GM23338 (cell line): ENCODE measurements around the gene PLAAT1. TPM values are rescaled to one million over a fixed set of nuclear protein-coding genes. Genes with fewer than 3 reads are reported as not detected.

Experiments used
- ATAC-seq: fragments of 200-7000 bp; cut with Tn5 transposase; 3 replicates; pipeline ENCODE4 v1.9.1; 2020
- DNase-seq: peaks from one replicate; pipeline ENCODE4 v3.0.0-alpha.2; 2015; ENCODE audit warnings: low spot score
- H2AFZ ChIP-seq: fragments of 200-600 bp; sonication (generic); 2 replicates; pipeline ENCODE4 v1.8.0; 2016; ENCODE audit warnings: antibody characterized with exemption, mild to moderate bottlenecking, moderate library complexity
- H3F3A ChIP-seq: fragments of 200-600 bp; sonication (generic); replicated peaks from 2 replicates; pipeline ENCODE4 v1.8.0; 2017; ENCODE audit warnings: antibody characterized with exemption, mixed run types, low read depth
- H3K27ac ChIP-seq: fragments of 200-600 bp; sonication (generic); 2 replicates; pipeline ENCODE4 v1.6.1; 2016; ENCODE audit warnings: low read depth
- H3K27me3 ChIP-seq: fragments of 200-600 bp; sonication (generic); 2 replicates; pipeline ENCODE4 v1.8.0; 2016; ENCODE audit warnings: mild to moderate bottlenecking, mixed run types, moderate library complexity; ENCODE audit not compliant: insufficient read depth
- H3K36me3 ChIP-seq: fragments of 200-600 bp; sonication (generic); 2 replicates; pipeline ENCODE4 v1.8.0; 2016; ENCODE audit warnings: mild to moderate bottlenecking; ENCODE audit not compliant: insufficient read depth
- H3K4me1 ChIP-seq: fragments of 200-600 bp; sonication (generic); 2 replicates; pipeline ENCODE4 v1.8.0; 2016; ENCODE audit warnings: mild to moderate bottlenecking, moderate library complexity; ENCODE audit not compliant: insufficient read depth
- H3K4me2 ChIP-seq: fragments of 200-600 bp; sonication (generic); 2 replicates; pipeline ENCODE4 v1.7.1; 2017; ENCODE audit warnings: mixed run types
- H3K4me3 ChIP-seq: fragments of 200-600 bp; sonication (generic); 2 replicates; pipeline ENCODE4 v1.6.1; 2016; ENCODE audit warnings: mixed run types
- H3K79me2 ChIP-seq: fragments of 200-600 bp; sonication (generic); replicated peaks from 2 replicates; pipeline ENCODE4 v1.8.0; 2017; ENCODE audit warnings: mild to moderate bottlenecking; ENCODE audit not compliant: insufficient read depth
- H3K9me2 ChIP-seq: fragments of 200-600 bp; sonication (generic); 2 replicates; pipeline ENCODE4 v1.8.0; 2017; ENCODE audit not compliant: insufficient read depth
- H4K20me1 ChIP-seq: fragments of 200-600 bp; sonication (generic); replicated peaks from 2 replicates; pipeline ENCODE4 v1.8.0; 2017; ENCODE audit warnings: mild to moderate bottlenecking; ENCODE audit not compliant: insufficient read depth
- H3K27ac Mint-ChIP-seq: 2 replicates; pipeline ENCODE4 v1.8.0; 2020; ENCODE audit warnings: inconsistent platforms, mild to moderate bottlenecking, moderate library complexity, mixed read lengths
- H3K27me3 Mint-ChIP-seq: 3 replicates; pipeline ENCODE4 v1.8.0; 2022; ENCODE audit warnings: low read depth, mild to moderate bottlenecking, moderate library complexity, mixed read lengths, inconsistent platforms; ENCODE audit not compliant: insufficient read depth, poor library complexity
- H3K36me3 Mint-ChIP-seq: 3 replicates; pipeline ENCODE4 v1.8.0; 2021; ENCODE audit warnings: low read depth, mild to moderate bottlenecking, inconsistent platforms, moderate library complexity, mixed read lengths
- H3K4me1 Mint-ChIP-seq: 3 replicates; pipeline ENCODE4 v1.8.0; 2020; ENCODE audit warnings: mild to moderate bottlenecking, inconsistent platforms, mixed read lengths
- H3K4me3 Mint-ChIP-seq: 3 replicates; pipeline ENCODE4 v1.8.0; 2021; ENCODE audit warnings: moderate library complexity, mild to moderate bottlenecking, inconsistent platforms, mixed read lengths
- H3K9me3 Mint-ChIP-seq: 3 replicates; pipeline ENCODE4 v1.8.0; 2020; ENCODE audit warnings: moderate library complexity, mild to moderate bottlenecking, inconsistent platforms, mixed read lengths
- CREB1 ChIP-seq: fragments of 250-450 bp; sonication (Bioruptor Pico); IDR thresholded peaks from 2 replicates; pipeline ENCODE4 v1.5.0; 2020; ENCODE audit warnings: low read depth, mild to moderate bottlenecking, moderate library complexity
- CTCF ChIP-seq, 2 experiments: fragments of 200-600 bp in 1 of 2; sonication (generic) in 1 of 2; conservative IDR thresholded peaks; 2 replicates each; pipeline versions ENCODE4 v1.5.1 to v1.6.1; 2016 to 2017; ENCODE audit warnings: antibody characterized with exemption in 2 of 2, low read depth in 2 of 2, mild to moderate bottlenecking in 2 of 2, moderate library complexity in 1 of 2
- ETS1 ChIP-seq: IDR thresholded peaks from 2 replicates; pipeline ENCODE4 v1.6.1; 2016; ENCODE audit warnings: antibody characterized with exemption
- EZH2 ChIP-seq: fragments of 200-600 bp; sonication (generic); IDR thresholded peaks from one replicate; pipeline ENCODE4 v1.8.0; 2017; ENCODE audit warnings: antibody characterized with exemption, mild to moderate bottlenecking, low read depth; ENCODE audit not compliant: unreplicated experiment
- EZH2phosphoT487 ChIP-seq: fragments of 200-600 bp; sonication (generic); IDR thresholded peaks from one replicate; pipeline ENCODE4 v1.8.1; 2018; ENCODE audit warnings: antibody characterized with exemption; ENCODE audit not compliant: unreplicated experiment
- JUNB ChIP-seq: IDR thresholded peaks from one replicate; pipeline ENCODE4 v1.6.1; 2016; ENCODE audit warnings: antibody characterized with exemption; ENCODE audit not compliant: unreplicated experiment
- NANOG ChIP-seq: IDR thresholded peaks from 2 replicates; pipeline ENCODE4 v1.6.1; 2016; ENCODE audit warnings: antibody characterized with exemption, borderline replicate concordance
- POLR2AphosphoS5 ChIP-seq: IDR thresholded peaks from 2 replicates; pipeline ENCODE4 v1.6.1; 2016; ENCODE audit warnings: antibody characterized with exemption, low read depth
- REST ChIP-seq: IDR thresholded peaks from one replicate; pipeline ENCODE4 v1.6.1; 2018; ENCODE audit warnings: antibody characterized with exemption; ENCODE audit not compliant: unreplicated experiment
- STAT1 ChIP-seq: IDR thresholded peaks from one replicate; pipeline ENCODE4 v1.6.1; 2016; ENCODE audit warnings: antibody characterized with exemption; ENCODE audit not compliant: unreplicated experiment
- ZNF114 ChIP-seq: fragments of 250-450 bp; sonication (Bioruptor Pico); IDR thresholded peaks from 2 replicates; pipeline ENCODE4 v1.5.0; 2020; ENCODE audit warnings: mild to moderate bottlenecking, moderate library complexity
- ZNF331 ChIP-seq: fragments of 250-450 bp; sonication (Bioruptor Pico); IDR thresholded peaks from 2 replicates; pipeline ENCODE4 v1.5.0; 2020; ENCODE audit warnings: low read depth, mild to moderate bottlenecking, moderate library complexity
- ZNF462 ChIP-seq: fragments of 250-450 bp; sonication (Bioruptor Pico); IDR thresholded peaks from 2 replicates; pipeline ENCODE4 v1.5.0; 2020; ENCODE audit warnings: mild to moderate bottlenecking, moderate library complexity
- polyA plus RNA-seq: library from polyadenylated mRNA; unstranded; fragments of >200 nt; fragmentation: Nextera tagmentation; extraction: Ambion mirVana; gene quantifications from 2 replicates; pipeline ENCODE4 v1.2.1, GENCODE V29; 2016
- total RNA-seq: library from RNA; depleted of rRNA; stranded (reverse); fragments of >200 nt; shearing (Covaris generic); gene quantifications from 2 replicates; pipeline ENCODE4 v1.2.3, GENCODE V29; 2014

The PLAAT1 gene
- total and polyA plus RNA-seq, 2 experiments from 2014 or later: 5.4 to 6.7 TPM

GRCh38 chr3:193196746-193197145 lies 44.3 kb upstream of the PLAAT1 start:
- no peaks in the 10 kb centered on the region for H3K79me2 ChIP-seq
- DNase-seq (no peak), ATAC-seq (no peak)
- H3K4me1 ChIP-seq: no peaks in the 10 kb centered on the region
- TF ChIP-seq CTCF (conservative IDR thresholded peaks at IDR 0.05; ENCODE audit: low read depth in 2 of 2) (no peak), NANOG (no peak), STAT1 (no peak), JUNB (no peak), ZNF114 (CRISPR knock-in tag) (no peak), ZNF462 (CRISPR knock-in tag) (no peak), EZH2 (no peak), CREB1 (CRISPR knock-in tag) (no peak), REST (no peak), ETS1 (no peak), POLR2AphosphoS5 (no peak), ZNF331 (CRISPR knock-in tag) (no peak), EZH2phosphoT487 (no peak)
- H3K4me2 ChIP-seq: no peak overlapping the region
- Mint-ChIP-seq H3K4me1 (no peaks in the 10 kb centered on the region), H3K27me3 (no peaks in the 10 kb centered on the region), H3K4me3 (no peak overlapping the region), H3K9me3 (no peaks in the 10 kb centered on the region; the same call in 2 of the 3 replicates), H3K27ac (no peak overlapping the region), H3K36me3 (no peaks in the 10 kb centered on the region)
- H2AFZ ChIP-seq: no peak overlapping the region
- H3F3A ChIP-seq: no peaks in the 10 kb centered on the region
- H3K27ac ChIP-seq: no peak overlapping the region
- no peaks in the 10 kb centered on the region; the same call in 1 of the 2 replicates for H3K9me2 ChIP-seq
- no peak overlapping the region for H3K4me3 ChIP-seq
- H3K27me3 ChIP-seq: no peaks in the 10 kb centered on the region
- no peaks in the 10 kb centered on the region for H3K36me3 ChIP-seq
- no peaks in the 10 kb centered on the region for H4K20me1 ChIP-seq
